HEK293 (cell line): ENCODE measurements around the gene IBTK.
"Not testable (repeated sequence)": the region's sequence is repeated elsewhere in the genome, so short reads cannot be mapped to it uniquely, and the experiment has no call there.

ENCODE experiments used
- CTCF ChIA-PET: fragments of 350-600 bp; formaldehyde crosslinking; extraction: SDS; loops from one replicate; lab custom pipeline; 2021; ENCODE audit warnings: antibody characterized with exemption; lab: Yijun Ruan, JAX
- POLR2A ChIA-PET: fragments of 300-600 bp; formaldehyde crosslinking; extraction: SDS; loops from one replicate; lab custom pipeline; 2020; ENCODE audit warnings: antibody characterized with exemption, inconsistent platforms; lab: Yijun Ruan, JAX
- H3K27ac ChIP-seq: fragments of 200-500 bp; sonication (Bioruptor generic); 2 replicates; pipeline ENCODE4 v1.5.1; 2014; ENCODE audit warnings: low read depth, low read length, control low read depth, inconsistent platforms; ENCODE audit errors: extremely low read depth
- H3K36me3 ChIP-seq, 2 experiments: fragments of 200-500 bp in 1 of 2; sonication (Bioruptor generic) in 1 of 2; 1 replicate in 1 of 2; 2 replicates in 1 of 2; pipeline ENCODE4 v1.5.1; 2014 to 2017; ENCODE audit warnings: inconsistent platforms in 2 of 2, low read length in 2 of 2; ENCODE audit not compliant: control insufficient read depth in 2 of 2, insufficient read depth in 1 of 2
- H3K4me1 ChIP-seq: fragments of 200-500 bp; sonication (Bioruptor generic); 2 replicates; pipeline ENCODE4 v1.5.1; 2014; ENCODE audit warnings: mild to moderate bottlenecking, low read length, inconsistent platforms; ENCODE audit not compliant: control insufficient read depth, insufficient read depth
- H3K4me3 ChIP-seq: 2 replicates; pipeline ENCODE4 v1.5.1; 2011; ENCODE audit warnings: low read depth, mild to moderate bottlenecking, control low read depth, low read length, moderate library complexity
- H3K9me3 ChIP-seq: fragments of 200-500 bp; sonication (Bioruptor generic); 2 replicates; pipeline ENCODE4 v1.5.1; 2014; ENCODE audit warnings: low read depth, low read length, inconsistent platforms; ENCODE audit not compliant: control insufficient read depth, insufficient read depth
- GLI4 ChIP-seq: fragments of 450-650 bp; formaldehyde crosslinking; IDR thresholded peaks from 2 replicates; pipeline ENCODE4 v1.5.1; 2016; ENCODE audit warnings: missing biosample characterization, missing genetic modification characterization
- MYNN ChIP-seq: fragments of 450-650 bp; formaldehyde crosslinking; IDR thresholded peaks from 2 replicates; pipeline ENCODE4 v1.5.1; 2016; ENCODE audit warnings: missing biosample characterization, missing genetic modification characterization, borderline replicate concordance
- PRDM1 ChIP-seq: fragments of 450-650 bp; formaldehyde crosslinking; IDR thresholded peaks from 2 replicates; pipeline ENCODE4; 2016; ENCODE audit warnings: missing biosample characterization, missing genetic modification characterization
- SALL2 ChIP-seq: fragments of 450-650 bp; formaldehyde crosslinking; IDR thresholded peaks from 2 replicates; pipeline ENCODE4 v1.5.0; 2017; ENCODE audit warnings: missing biosample characterization, mild to moderate bottlenecking, missing genetic modification characterization, borderline replicate concordance
- SETDB1 ChIP-seq: IDR thresholded peaks from one replicate; pipeline ENCODE4 v1.6.1; 2017; ENCODE audit warnings: mild to moderate bottlenecking, low read length, moderate library complexity, mixed read lengths; ENCODE audit not compliant: insufficient read length
- SP2 ChIP-seq: fragments of 450-650 bp; formaldehyde crosslinking; IDR thresholded peaks from 2 replicates; pipeline ENCODE4 v1.5.1; 2016; ENCODE audit warnings: missing biosample characterization, missing genetic modification characterization
- ZBTB17 ChIP-seq: fragments of 450-650 bp; formaldehyde crosslinking; IDR thresholded peaks from 2 replicates; pipeline ENCODE4 v1.5.1; 2016; ENCODE audit warnings: missing biosample characterization, missing genetic modification characterization
- ZBTB8A ChIP-seq: fragments of 450-650 bp; formaldehyde crosslinking; IDR thresholded peaks from 2 replicates; pipeline ENCODE4 v1.5.1; 2016; ENCODE audit warnings: missing biosample characterization, missing genetic modification characterization
- ZNF148 ChIP-seq: fragments of 450-650 bp; formaldehyde crosslinking; IDR thresholded peaks from 2 replicates; pipeline ENCODE4 v1.5.0; 2017; ENCODE audit warnings: missing biosample characterization, missing genetic modification characterization, borderline replicate concordance
- ZNF155 ChIP-seq: fragments of 450-650 bp; formaldehyde crosslinking; IDR thresholded peaks from 2 replicates; pipeline ENCODE4 v1.5.1; 2016; ENCODE audit warnings: missing biosample characterization, missing genetic modification characterization
- ZNF423 ChIP-seq: fragments of 450-650 bp; formaldehyde crosslinking; IDR thresholded peaks from 2 replicates; pipeline ENCODE4 v1.5.1; 2016; ENCODE audit warnings: missing biosample characterization, missing genetic modification characterization
- ZNF514 ChIP-seq: fragments of 450-650 bp; formaldehyde crosslinking; IDR thresholded peaks from 2 replicates; pipeline ENCODE4 v1.5.1; 2016; ENCODE audit warnings: missing biosample characterization, missing genetic modification characterization
- ZNF585B ChIP-seq: fragments of 450-650 bp; formaldehyde crosslinking; IDR thresholded peaks from 2 replicates; pipeline ENCODE4 v1.5.1; 2016; ENCODE audit warnings: missing biosample characterization, missing genetic modification characterization
- ZNF747 ChIP-seq: fragments of 450-650 bp; formaldehyde crosslinking; IDR thresholded peaks from 2 replicates; pipeline ENCODE4 v1.5.1; 2016; ENCODE audit warnings: missing biosample characterization, missing genetic modification characterization
- ZNF785 ChIP-seq: fragments of 450-650 bp; formaldehyde crosslinking; IDR thresholded peaks from 2 replicates; pipeline ENCODE4 v1.5.1; 2016; ENCODE audit warnings: missing biosample characterization, missing genetic modification characterization
- ZSCAN18 ChIP-seq: fragments of 450-650 bp; formaldehyde crosslinking; IDR thresholded peaks from 2 replicates; pipeline ENCODE4 v1.5.1; 2016; ENCODE audit warnings: missing biosample characterization, missing genetic modification characterization
- TF ChIP-seq, protein P1 (sequence below): fragments of 450-650 bp; formaldehyde crosslinking; IDR thresholded peaks from 2 replicates; pipeline ENCODE4 v1.5.1; 2017; ENCODE audit warnings: missing biosample characterization, missing genetic modification characterization
- TF ChIP-seq, protein P2 (sequence below): fragments of 450-650 bp; formaldehyde crosslinking; IDR thresholded peaks from 2 replicates; pipeline ENCODE4 v1.5.1; 2016; ENCODE audit warnings: missing biosample characterization, missing genetic modification characterization, borderline replicate concordance
- TF ChIP-seq, protein P3 (sequence below): fragments of 450-650 bp; formaldehyde crosslinking; IDR thresholded peaks from 2 replicates; pipeline ENCODE4 v1.5.1; 2016; ENCODE audit warnings: missing biosample characterization, missing genetic modification characterization

IBTK gene

DNA sequence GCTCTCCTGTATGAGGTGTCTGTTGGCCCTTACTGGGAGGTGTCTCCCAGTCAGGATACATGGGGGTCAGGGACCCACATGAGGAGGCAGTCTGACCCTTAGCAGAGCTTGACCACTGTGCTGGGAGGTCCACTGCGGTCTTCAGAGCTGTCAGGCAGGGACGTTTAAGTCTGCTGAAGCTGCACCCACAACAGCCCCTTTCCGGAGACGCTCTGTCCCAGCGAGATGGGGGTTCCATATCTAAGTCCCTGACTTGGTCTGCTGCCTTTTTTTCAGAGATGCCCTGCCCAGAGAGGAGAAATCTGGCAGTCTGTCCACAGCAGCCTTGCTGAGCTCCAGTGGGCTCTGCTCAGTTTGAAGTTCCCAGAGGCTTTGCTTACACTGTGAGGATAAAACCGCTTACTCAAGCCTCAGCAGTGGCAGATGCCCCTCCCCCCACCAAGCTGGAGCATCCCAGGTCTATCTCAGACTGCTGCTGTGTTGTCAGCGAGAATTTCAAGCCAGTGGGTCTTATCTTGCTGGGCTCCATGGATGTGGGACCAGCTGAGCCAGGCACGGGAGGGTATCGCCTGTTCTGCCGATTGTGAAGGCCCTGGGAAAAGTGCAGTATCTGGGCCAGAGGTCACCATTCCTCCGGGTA lies 36.3 kb upstream of the IBTK start:
- Histone ChIP-seq H3K4me1 (no peaks in the 10 kb centered on the region), H3K36me3 (no peaks in the 10 kb centered on the region), H3K27ac (no peak overlapping the region), H3K4me3 (no peak overlapping the region), H3K9me3 (no peaks in the 10 kb centered on the region)
- ChIA-PET CTCF (interaction anchor here (0.6 to 1.5 kb wide), 3 partner anchors 11 to 22 kb away, joined by 3 to 5 read pairs (median 3); no protein-coding TSS in a partner anchor), POLR2A (no interaction called here)
- TF ChIP-seq ZBTB17 (tag by site-specific recombination) (no peak), GLI4 (tag by site-specific recombination) (no peak), ZNF585B (tag by site-specific recombination) (no peak), SALL2 (tag by site-specific recombination) (no peak), ZNF423 (tag by site-specific recombination) (no peak)
- TF ChIP-seq, protein P1, sequence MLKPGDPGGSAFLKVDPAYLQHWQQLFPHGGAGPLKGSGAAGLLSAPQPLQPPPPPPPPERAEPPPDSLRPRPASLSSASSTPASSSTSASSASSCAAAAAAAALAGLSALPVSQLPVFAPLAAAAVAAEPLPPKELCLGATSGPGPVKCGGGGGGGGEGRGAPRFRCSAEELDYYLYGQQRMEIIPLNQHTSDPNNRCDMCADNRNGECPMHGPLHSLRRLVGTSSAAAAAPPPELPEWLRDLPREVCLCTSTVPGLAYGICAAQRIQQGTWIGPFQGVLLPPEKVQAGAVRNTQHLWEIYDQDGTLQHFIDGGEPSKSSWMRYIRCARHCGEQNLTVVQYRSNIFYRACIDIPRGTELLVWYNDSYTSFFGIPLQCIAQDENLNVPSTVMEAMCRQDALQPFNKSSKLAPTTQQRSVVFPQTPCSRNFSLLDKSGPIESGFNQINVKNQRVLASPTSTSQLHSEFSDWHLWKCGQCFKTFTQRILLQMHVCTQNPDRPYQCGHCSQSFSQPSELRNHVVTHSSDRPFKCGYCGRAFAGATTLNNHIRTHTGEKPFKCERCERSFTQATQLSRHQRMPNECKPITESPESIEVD (tag by site-specific recombination), result no peak
- TF ChIP-seq, protein P2, sequence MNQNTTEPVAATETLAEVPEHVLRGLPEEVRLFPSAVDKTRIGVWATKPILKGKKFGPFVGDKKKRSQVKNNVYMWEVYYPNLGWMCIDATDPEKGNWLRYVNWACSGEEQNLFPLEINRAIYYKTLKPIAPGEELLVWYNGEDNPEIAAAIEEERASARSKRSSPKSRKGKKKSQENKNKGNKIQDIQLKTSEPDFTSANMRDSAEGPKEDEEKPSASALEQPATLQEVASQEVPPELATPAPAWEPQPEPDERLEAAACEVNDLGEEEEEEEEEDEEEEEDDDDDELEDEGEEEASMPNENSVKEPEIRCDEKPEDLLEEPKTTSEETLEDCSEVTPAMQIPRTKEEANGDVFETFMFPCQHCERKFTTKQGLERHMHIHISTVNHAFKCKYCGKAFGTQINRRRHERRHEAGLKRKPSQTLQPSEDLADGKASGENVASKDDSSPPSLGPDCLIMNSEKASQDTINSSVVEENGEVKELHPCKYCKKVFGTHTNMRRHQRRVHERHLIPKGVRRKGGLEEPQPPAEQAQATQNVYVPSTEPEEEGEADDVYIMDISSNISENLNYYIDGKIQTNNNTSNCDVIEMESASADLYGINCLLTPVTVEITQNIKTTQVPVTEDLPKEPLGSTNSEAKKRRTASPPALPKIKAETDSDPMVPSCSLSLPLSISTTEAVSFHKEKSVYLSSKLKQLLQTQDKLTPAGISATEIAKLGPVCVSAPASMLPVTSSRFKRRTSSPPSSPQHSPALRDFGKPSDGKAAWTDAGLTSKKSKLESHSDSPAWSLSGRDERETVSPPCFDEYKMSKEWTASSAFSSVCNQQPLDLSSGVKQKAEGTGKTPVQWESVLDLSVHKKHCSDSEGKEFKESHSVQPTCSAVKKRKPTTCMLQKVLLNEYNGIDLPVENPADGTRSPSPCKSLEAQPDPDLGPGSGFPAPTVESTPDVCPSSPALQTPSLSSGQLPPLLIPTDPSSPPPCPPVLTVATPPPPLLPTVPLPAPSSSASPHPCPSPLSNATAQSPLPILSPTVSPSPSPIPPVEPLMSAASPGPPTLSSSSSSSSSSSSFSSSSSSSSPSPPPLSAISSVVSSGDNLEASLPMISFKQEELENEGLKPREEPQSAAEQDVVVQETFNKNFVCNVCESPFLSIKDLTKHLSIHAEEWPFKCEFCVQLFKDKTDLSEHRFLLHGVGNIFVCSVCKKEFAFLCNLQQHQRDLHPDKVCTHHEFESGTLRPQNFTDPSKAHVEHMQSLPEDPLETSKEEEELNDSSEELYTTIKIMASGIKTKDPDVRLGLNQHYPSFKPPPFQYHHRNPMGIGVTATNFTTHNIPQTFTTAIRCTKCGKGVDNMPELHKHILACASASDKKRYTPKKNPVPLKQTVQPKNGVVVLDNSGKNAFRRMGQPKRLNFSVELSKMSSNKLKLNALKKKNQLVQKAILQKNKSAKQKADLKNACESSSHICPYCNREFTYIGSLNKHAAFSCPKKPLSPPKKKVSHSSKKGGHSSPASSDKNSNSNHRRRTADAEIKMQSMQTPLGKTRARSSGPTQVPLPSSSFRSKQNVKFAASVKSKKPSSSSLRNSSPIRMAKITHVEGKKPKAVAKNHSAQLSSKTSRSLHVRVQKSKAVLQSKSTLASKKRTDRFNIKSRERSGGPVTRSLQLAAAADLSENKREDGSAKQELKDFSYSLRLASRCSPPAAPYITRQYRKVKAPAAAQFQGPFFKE (tag by site-specific recombination), result no peak

DNA sequence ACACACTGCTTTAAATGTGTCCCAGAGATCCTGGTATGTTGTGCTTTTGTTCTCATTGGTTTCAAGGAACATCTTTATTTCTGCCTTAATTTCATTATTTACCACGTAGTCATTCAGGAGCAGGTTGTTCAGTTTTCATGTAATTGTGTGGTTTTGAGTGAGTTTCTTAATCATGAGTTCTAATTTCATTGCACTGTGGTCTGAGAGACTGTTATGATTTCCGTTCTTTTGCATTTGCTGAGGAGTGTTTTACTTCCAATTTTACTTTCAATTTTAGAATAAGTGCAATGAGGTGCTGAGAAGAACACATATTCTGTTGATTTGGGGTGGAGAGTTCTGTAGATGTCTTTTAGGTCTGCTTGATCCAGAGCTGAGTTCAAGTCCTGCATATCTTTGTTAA lies 34.0 kb upstream of the IBTK start:
- POLR2A ChIA-PET, H3K36me3 ChIP-seq, H3K4me3 ChIP-seq, H3K4me1 ChIP-seq, H3K27ac ChIP-seq, H3K9me3 ChIP-seq: not testable (repeated sequence)
- CTCF ChIA-PET, result interaction anchor here (1.1 kb wide), 1 partner anchor 11 kb away, joined by 6 read pairs; no protein-coding TSS in a partner anchor

DNA sequence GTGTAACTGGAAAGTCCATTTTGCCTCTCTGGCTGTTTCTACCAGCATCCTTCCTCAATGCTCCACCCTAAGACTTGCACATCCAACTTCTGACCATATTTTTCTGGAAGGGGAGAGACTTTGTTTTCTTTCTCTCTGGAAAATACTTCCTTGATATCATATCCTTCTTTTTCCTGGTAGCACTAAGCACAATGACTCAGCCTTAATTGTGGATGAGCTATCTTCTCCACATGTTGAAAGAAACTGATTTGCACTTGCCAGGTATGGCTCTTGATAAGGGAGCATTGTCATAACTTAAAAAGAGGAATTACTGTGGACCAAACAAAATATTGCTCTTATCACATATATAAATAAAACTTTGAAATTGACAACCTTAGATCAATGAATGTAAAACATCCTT lies 30.1 kb upstream of the IBTK start:
- no peak overlapping the region for H3K4me3 ChIP-seq
- H3K36me3 ChIP-seq, result no peaks in the 10 kb centered on the region
- ChIA-PET CTCF (no interaction called here), POLR2A (no interaction called here)
- no peaks in the 10 kb centered on the region for H3K4me1 ChIP-seq
- H3K27ac ChIP-seq, result no peak overlapping the region
- H3K9me3 ChIP-seq, result no peaks in the 10 kb centered on the region
- TF ChIP-seq ZNF155 (tag by site-specific recombination) (no peak), SETDB1 (no peak), ZBTB8A (tag by site-specific recombination) (no peak), ZNF148 (no peak), ZSCAN18 (tag by site-specific recombination) (no peak), PRDM1 (tag by site-specific recombination) (no peak), ZNF785 (tag by site-specific recombination) (no peak), ZNF747 (no peak), MYNN (tag by site-specific recombination) (no peak), ZNF514 (tag by site-specific recombination) (no peak), SP2 (tag by site-specific recombination) (no peak)
- TF ChIP-seq, protein P3, sequence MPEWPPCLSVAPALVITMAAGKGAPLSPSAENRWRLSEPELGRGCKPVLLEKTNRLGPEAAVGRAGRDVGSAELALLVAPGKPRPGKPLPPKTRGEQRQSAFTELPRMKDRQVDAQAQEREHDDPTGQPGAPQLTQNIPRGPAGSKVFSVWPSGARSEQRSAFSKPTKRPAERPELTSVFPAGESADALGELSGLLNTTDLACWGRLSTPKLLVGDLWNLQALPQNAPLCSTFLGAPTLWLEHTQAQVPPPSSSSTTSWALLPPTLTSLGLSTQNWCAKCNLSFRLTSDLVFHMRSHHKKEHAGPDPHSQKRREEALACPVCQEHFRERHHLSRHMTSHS (tag by site-specific recombination), result no peak
